Measurements from ENCODE around the gene JAKMIP3.

Gene JAKMIP3

DNA sequence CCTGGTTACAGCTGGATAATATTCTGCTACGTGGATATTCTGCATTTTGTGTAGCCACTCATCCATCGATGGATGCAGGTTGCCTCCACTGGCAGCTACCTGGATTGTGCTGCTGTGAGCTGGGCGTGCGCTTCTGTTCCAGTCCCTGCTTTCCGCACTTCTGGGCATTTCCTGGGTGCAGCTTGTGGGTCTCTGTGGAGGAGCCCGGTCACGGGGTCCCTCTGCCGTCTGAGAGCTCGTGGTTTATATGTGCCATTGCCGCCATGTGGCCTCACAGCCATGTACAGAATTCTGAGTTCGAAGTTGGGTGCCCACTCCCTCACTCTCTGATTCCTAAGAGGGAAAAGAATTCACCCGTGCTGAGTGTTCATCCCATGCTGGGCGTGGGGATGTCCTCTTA lies 38.3 kb downstream of the JAKMIP3 start:
- no peak for ATAC-seq
- TF ChIP-seq SNAI2 (CRISPR knock-in tag; IDR thresholded peaks at IDR 0.05) (no peak), ISL1 (CRISPR knock-in tag; IDR thresholded peaks at IDR 0.05) (no peak), CSDC2 (CRISPR knock-in tag; IDR thresholded peaks at IDR 0.05) (no peak), TCF4 (CRISPR knock-in tag; IDR thresholded peaks at IDR 0.05; ENCODE audit: borderline replicate concordance) (no peak), ZFP3 (CRISPR knock-in tag; IDR thresholded peaks at IDR 0.05) (no peak), RARB (CRISPR knock-in tag; IDR thresholded peaks at IDR 0.05) (no peak), ESRRG (CRISPR knock-in tag; IDR thresholded peaks at IDR 0.05) (no peak), ZNF70 (CRISPR knock-in tag; IDR thresholded peaks at IDR 0.05) (no peak), BACH2 (CRISPR knock-in tag; IDR thresholded peaks at IDR 0.05; ENCODE audit: borderline replicate concordance) (no peak), ZFP30 (CRISPR knock-in tag; IDR thresholded peaks at IDR 0.05) (no peak), TOX (CRISPR knock-in tag; IDR thresholded peaks at IDR 0.05; ENCODE audit: borderline replicate concordance) (no peak)
- TF ChIP-seq, protein P1, sequence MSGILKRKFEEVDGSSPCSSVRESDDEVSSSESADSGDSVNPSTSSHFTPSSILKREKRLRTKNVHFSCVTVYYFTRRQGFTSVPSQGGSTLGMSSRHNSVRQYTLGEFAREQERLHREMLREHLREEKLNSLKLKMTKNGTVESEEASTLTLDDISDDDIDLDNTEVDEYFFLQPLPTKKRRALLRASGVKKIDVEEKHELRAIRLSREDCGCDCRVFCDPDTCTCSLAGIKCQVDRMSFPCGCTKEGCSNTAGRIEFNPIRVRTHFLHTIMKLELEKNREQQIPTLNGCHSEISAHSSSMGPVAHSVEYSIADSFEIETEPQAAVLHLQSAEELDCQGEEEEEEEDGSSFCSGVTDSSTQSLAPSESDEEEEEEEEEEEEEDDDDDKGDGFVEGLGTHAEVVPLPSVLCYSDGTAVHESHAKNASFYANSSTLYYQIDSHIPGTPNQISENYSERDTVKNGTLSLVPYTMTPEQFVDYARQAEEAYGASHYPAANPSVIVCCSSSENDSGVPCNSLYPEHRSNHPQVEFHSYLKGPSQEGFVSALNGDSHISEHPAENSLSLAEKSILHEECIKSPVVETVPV (CRISPR knock-in tag; IDR thresholded peaks at IDR 0.05), result no peak
- TF ChIP-seq, protein P2, sequence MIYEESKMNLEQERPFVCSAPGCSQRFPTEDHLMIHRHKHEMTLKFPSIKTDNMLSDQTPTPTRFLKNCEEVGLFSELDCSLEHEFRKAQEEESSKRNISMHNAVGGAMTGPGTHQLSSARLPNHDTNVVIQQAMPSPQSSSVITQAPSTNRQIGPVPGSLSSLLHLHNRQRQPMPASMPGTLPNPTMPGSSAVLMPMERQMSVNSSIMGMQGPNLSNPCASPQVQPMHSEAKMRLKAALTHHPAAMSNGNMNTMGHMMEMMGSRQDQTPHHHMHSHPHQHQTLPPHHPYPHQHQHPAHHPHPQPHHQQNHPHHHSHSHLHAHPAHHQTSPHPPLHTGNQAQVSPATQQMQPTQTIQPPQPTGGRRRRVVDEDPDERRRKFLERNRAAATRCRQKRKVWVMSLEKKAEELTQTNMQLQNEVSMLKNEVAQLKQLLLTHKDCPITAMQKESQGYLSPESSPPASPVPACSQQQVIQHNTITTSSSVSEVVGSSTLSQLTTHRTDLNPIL (CRISPR knock-in tag; IDR thresholded peaks at IDR 0.05; ENCODE audit: low read depth), result no peak
- TF ChIP-seq, protein P3, sequence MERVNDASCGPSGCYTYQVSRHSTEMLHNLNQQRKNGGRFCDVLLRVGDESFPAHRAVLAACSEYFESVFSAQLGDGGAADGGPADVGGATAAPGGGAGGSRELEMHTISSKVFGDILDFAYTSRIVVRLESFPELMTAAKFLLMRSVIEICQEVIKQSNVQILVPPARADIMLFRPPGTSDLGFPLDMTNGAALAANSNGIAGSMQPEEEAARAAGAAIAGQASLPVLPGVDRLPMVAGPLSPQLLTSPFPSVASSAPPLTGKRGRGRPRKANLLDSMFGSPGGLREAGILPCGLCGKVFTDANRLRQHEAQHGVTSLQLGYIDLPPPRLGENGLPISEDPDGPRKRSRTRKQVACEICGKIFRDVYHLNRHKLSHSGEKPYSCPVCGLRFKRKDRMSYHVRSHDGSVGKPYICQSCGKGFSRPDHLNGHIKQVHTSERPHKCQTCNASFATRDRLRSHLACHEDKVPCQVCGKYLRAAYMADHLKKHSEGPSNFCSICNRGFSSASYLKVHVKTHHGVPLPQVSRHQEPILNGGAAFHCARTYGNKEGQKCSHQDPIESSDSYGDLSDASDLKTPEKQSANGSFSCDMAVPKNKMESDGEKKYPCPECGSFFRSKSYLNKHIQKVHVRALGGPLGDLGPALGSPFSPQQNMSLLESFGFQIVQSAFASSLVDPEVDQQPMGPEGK (CRISPR knock-in tag; IDR thresholded peaks at IDR 0.05; ENCODE audit: borderline replicate concordance), result no peak
- TF ChIP-seq, protein P4, sequence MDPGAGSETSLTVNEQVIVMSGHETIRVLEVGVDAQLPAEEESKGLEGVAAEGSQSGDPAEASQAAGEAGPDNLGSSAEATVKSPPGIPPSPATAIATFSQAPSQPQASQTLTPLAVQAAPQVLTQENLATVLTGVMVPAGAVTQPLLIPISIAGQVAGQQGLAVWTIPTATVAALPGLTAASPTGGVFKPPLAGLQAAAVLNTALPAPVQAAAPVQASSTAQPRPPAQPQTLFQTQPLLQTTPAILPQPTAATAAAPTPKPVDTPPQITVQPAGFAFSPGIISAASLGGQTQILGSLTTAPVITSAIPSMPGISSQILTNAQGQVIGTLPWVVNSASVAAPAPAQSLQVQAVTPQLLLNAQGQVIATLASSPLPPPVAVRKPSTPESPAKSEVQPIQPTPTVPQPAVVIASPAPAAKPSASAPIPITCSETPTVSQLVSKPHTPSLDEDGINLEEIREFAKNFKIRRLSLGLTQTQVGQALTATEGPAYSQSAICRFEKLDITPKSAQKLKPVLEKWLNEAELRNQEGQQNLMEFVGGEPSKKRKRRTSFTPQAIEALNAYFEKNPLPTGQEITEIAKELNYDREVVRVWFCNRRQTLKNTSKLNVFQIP (CRISPR knock-in tag; IDR thresholded peaks at IDR 0.05; ENCODE audit: borderline replicate concordance, low read depth), result no peak

DNA sequence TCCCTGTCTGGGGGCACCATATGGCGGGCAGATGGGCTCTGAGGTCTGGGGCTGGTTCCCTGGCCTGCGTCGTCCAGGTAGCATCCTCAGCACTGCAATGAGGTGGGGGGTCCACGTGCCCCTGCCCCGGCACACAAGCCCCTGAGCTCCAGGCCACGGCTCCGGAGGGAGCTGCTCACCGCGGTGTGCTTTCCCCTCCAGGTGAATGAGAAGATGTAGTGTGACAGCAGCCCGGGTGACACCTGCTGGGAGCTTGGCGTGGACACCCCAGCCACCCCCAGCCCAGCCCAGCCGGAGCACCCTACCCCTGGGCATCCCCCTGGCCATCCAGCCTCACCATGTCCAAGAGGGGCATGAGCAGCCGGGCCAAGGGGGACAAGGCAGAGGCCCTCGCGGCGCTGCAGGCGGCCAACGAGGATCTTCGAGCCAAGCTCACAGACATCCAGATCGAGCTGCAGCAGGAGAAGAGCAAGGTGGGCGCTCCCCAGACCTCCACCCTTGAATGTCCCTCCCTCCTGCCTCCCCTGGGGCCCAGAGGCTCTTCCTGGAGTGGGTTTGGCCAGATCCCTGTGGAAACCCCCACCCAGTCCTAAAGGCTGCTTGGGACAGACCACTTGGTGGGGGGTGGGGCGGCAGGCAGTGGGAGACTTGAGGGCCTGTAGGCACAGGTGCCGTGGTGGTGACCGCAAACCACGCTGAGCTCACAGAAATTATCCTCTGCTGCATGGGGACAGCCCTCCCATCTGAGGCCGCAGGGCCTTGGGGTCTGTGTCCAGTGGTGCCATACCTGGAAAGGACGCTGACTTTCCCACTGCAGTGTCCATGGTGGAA lies 38.9 kb downstream of the JAKMIP3 start:
- TF ChIP-seq ZFP30 (CRISPR knock-in tag; IDR thresholded peaks at IDR 0.05) (no peak), ZNF8 (CRISPR knock-in tag; IDR thresholded peaks at IDR 0.05) (no peak), ZNF70 (CRISPR knock-in tag; IDR thresholded peaks at IDR 0.05) (no peak), TCF4 (CRISPR knock-in tag; IDR thresholded peaks at IDR 0.05; ENCODE audit: borderline replicate concordance) (no peak), OSR1 (CRISPR knock-in tag; IDR thresholded peaks at IDR 0.05) (no peak), PPARA (CRISPR knock-in tag; IDR thresholded peaks at IDR 0.05; ENCODE audit: borderline replicate concordance) (no peak), ARNTL (CRISPR knock-in tag; IDR thresholded peaks at IDR 0.05; ENCODE audit: borderline replicate concordance, low read depth) (no peak), ESRRG (CRISPR knock-in tag; IDR thresholded peaks at IDR 0.05) (no peak), ZFP3 (CRISPR knock-in tag; IDR thresholded peaks at IDR 0.05) (no peak), BACH2 (CRISPR knock-in tag; IDR thresholded peaks at IDR 0.05; ENCODE audit: borderline replicate concordance) (no peak), ZC3H10 (CRISPR knock-in tag; IDR thresholded peaks at IDR 0.05) (no peak), SNAI2 (CRISPR knock-in tag; IDR thresholded peaks at IDR 0.05) (no peak), GLIS3 (CRISPR knock-in tag; IDR thresholded peaks at IDR 0.05) (no peak), TOX (CRISPR knock-in tag; IDR thresholded peaks at IDR 0.05; ENCODE audit: borderline replicate concordance) (no peak), RARB (CRISPR knock-in tag; IDR thresholded peaks at IDR 0.05) (no peak), CSDC2 (CRISPR knock-in tag; IDR thresholded peaks at IDR 0.05) (no peak)
- TF ChIP-seq, protein P3 (CRISPR knock-in tag; IDR thresholded peaks at IDR 0.05; ENCODE audit: borderline replicate concordance), result no peak
- TF ChIP-seq, protein P5, sequence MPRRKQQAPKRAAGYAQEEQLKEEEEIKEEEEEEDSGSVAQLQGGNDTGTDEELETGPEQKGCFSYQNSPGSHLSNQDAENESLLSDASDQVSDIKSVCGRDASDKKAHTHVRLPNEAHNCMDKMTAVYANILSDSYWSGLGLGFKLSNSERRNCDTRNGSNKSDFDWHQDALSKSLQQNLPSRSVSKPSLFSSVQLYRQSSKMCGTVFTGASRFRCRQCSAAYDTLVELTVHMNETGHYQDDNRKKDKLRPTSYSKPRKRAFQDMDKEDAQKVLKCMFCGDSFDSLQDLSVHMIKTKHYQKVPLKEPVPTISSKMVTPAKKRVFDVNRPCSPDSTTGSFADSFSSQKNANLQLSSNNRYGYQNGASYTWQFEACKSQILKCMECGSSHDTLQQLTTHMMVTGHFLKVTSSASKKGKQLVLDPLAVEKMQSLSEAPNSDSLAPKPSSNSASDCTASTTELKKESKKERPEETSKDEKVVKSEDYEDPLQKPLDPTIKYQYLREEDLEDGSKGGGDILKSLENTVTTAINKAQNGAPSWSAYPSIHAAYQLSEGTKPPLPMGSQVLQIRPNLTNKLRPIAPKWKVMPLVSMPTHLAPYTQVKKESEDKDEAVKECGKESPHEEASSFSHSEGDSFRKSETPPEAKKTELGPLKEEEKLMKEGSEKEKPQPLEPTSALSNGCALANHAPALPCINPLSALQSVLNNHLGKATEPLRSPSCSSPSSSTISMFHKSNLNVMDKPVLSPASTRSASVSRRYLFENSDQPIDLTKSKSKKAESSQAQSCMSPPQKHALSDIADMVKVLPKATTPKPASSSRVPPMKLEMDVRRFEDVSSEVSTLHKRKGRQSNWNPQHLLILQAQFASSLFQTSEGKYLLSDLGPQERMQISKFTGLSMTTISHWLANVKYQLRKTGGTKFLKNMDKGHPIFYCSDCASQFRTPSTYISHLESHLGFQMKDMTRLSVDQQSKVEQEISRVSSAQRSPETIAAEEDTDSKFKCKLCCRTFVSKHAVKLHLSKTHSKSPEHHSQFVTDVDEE (CRISPR knock-in tag; IDR thresholded peaks at IDR 0.05), result no peak
- TF ChIP-seq, protein P1 (CRISPR knock-in tag; IDR thresholded peaks at IDR 0.05), result no peak

More for the DNA sequence above, 38.9 kb downstream of the JAKMIP3 start:
- no peak for ATAC-seq

Measured in SK-N-SH treated with all-trans-retinoic acid at 6 μM for 48 hours (cell line).